Sigmoid colon (tissue), 3 donors: ENCODE results near the gene C1orf174.

Source experiments
- POLR2A ChIP-seq, 2 donors: fragments of 450-650 bp; IDR thresholded peaks; one replicate each; pipeline ENCODE4 v1.6.1; 2016; ENCODE audit warnings: antibody characterized with exemption in 2 of 2, mild to moderate bottlenecking in 2 of 2, moderate library complexity in 2 of 2
- TF ChIP-seq, protein P1 (sequence below), 4 experiments: fragments of 450-650 bp in 3 of 4; fragments of 200-600 bp in 1 of 4; IDR thresholded peaks; one replicate each; pipeline ENCODE4 v1.5.1; 2016 to 2019; ENCODE audit warnings: antibody characterized with exemption in 4 of 4, mild to moderate bottlenecking in 3 of 4, moderate library complexity in 2 of 4

DNA sequence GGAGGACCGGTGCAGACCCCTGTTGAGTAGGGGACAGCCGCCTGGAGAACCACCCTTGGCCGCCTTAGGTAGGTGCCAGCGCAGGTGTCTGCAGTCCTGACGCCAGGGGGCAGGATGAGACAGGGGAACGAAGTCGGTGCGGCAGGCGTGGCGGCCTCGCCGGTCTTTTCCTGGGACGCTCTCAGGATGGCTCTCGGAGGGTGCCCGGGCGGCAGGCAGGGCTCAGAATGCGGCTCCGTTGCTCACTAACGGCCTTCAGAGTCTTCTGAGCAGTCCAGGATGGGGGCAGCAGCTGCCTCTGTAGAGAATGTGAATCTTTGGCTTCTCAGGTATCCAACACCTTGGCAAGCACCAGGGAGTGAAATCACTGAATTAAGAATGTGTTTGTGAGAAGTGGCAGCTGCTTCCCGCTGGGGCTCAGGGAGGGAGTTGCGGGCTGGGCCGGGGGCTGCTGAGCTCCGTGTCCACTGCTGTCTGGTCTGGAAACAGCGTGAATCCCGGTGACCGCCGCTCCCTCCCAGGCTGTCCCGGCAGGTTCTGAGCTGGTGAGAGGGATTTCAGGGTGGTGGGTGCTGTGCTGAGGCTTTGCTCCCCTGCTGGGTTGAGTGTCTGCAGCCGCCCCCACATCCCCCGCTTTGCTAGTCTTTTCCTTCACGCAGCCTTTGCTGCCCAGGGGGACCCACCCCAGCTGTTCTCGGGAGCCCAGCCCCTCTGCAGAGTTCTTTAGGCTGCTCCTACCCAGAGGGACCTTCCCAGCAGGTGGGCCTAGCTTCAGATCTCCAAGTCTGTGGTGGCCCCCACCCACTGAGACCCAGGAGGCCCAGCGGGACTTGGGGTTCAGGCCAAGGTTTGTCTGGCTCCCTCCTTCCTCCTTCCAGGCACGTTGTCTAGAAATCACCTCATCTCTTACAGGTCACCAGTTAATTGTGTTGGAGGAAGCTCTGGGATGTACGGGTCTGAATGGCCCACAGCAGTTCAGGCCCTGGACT is 11.1 kb upstream of the C1orf174 start:
- TF ChIP-seq POLR2A (IDR thresholded peaks at IDR 0.05): no peak
- TF ChIP-seq, protein P1, sequence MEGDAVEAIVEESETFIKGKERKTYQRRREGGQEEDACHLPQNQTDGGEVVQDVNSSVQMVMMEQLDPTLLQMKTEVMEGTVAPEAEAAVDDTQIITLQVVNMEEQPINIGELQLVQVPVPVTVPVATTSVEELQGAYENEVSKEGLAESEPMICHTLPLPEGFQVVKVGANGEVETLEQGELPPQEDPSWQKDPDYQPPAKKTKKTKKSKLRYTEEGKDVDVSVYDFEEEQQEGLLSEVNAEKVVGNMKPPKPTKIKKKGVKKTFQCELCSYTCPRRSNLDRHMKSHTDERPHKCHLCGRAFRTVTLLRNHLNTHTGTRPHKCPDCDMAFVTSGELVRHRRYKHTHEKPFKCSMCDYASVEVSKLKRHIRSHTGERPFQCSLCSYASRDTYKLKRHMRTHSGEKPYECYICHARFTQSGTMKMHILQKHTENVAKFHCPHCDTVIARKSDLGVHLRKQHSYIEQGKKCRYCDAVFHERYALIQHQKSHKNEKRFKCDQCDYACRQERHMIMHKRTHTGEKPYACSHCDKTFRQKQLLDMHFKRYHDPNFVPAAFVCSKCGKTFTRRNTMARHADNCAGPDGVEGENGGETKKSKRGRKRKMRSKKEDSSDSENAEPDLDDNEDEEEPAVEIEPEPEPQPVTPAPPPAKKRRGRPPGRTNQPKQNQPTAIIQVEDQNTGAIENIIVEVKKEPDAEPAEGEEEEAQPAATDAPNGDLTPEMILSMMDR (IDR thresholded peaks at IDR 0.05): peak; percentile 28 to 65 (median 61)
